Activated CD8-positive, alpha-beta T cell treated with anti-CD3 and anti-CD28 coated beads for 36 hours (primary cell): ENCODE measurements around the gene EIF2S3B. TPM values are rescaled to one million over a fixed set of nuclear protein-coding genes. Genes with fewer than 3 reads are reported as not detected.

Experiments used
- ATAC-seq: fragments of 200-7000 bp; cut with Tn5 transposase; one replicate; pipeline ENCODE4 v1.10.0; 2021; ENCODE audit warnings: mild to moderate bottlenecking, moderate library complexity
- CTCF ChIA-PET: fragments of 350-600 bp; sonication (Branson Sonifier 250); formaldehyde crosslinking; loops from one replicate; lab custom pipeline; 2021; ENCODE audit warnings: antibody characterized with exemption; lab: Charles Lee
- POLR2A ChIA-PET: fragments of 350-600 bp; sonication (Branson Sonifier 250); formaldehyde crosslinking; loops from one replicate; lab custom pipeline; 2021; ENCODE audit warnings: antibody characterized with exemption; lab: Charles Lee
- DNase-seq: peaks from one replicate; pipeline ENCODE4 v3.0.0-alpha.2; 2020
- H3K27ac Mint-ChIP-seq: one replicate; pipeline ENCODE4 v1.8.0; 2021; ENCODE audit warnings: mild to moderate bottlenecking, mixed read lengths
- H3K27me3 Mint-ChIP-seq: one replicate; pipeline ENCODE4 v1.8.0; 2021; ENCODE audit warnings: mixed read lengths
- H3K36me3 Mint-ChIP-seq: one replicate; pipeline ENCODE4 v1.8.0; 2021; ENCODE audit warnings: low read depth, mixed read lengths
- H3K4me1 Mint-ChIP-seq: one replicate; pipeline ENCODE4 v1.8.0; 2021; ENCODE audit warnings: low read depth, mixed read lengths
- H3K4me3 Mint-ChIP-seq: one replicate; pipeline ENCODE4 v1.8.0; 2021; ENCODE audit warnings: mild to moderate bottlenecking, moderate library complexity, mixed read lengths
- H3K9me3 Mint-ChIP-seq: one replicate; pipeline ENCODE4 v1.8.0; 2021; ENCODE audit warnings: mixed read lengths
- intact Hi-C: fragments of 100-400 bp; cut with micrococcal nuclease; formaldehyde crosslinking; loops from one replicate; pipeline ENCODE4 v1.10.0; 2022
- total RNA-seq, 2 experiments: library from RNA; stranded (reverse); gene quantifications; one replicate each; pipeline ENCODE4 v1.2.3, GENCODE V29; 2021
- TF ChIP-seq, protein P1 (sequence below): fragments of 200-600 bp; IDR thresholded peaks from one replicate; pipeline ENCODE4 v1.8.0; 2022; ENCODE audit warnings: antibody characterized with exemption, mild to moderate bottlenecking

Gene EIF2S3B
- total RNA-seq, 2 experiments from 2014 or later, result 3.3 to 3.8 TPM

GRCh38 chr12:10553148-10553547 lies 47.5 kb downstream of the EIF2S3B start:
- peak overlapping the region; percentile 99 for H3K27ac Mint-ChIP-seq

DNA sequence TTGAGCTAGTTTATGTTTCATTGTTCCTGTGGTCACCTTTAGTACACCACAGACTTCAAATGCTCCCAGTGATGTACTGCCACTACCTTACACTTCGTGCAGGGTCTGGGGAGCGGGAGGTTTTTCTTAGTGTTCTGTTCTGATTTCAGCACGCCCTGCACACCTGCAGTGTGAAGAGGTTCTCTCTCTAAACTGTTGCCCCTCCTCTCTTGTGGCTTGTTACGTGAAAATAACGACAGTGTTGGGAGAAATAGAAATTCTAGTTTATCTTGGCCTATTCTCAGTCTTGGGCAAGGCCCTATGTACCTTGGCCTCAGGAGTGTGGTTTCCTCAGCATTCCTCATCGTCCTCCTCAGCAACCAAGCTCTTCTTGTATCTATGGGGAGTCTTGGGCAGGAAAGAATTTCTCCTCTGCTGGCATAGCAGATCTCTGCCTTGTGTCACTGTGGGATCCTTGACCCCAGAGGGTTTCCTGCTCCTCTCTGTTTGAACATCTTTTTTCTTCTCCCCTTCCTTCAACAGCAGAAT lies 48.6 kb downstream of the EIF2S3B start:
- Mint-ChIP-seq H3K4me3 (peak overlapping the region; percentile 86), H3K27me3 (no peaks in the 10 kb centered on the region), H3K4me1 (peaks cover 51% of the 10 kb centered on the region), H3K36me3 (peaks cover 67% of the 10 kb centered on the region), H3K9me3 (peaks cover 15% of the 10 kb centered on the region), H3K27ac (peak overlapping the region; percentile 99)
- TF ChIP-seq, protein P1, sequence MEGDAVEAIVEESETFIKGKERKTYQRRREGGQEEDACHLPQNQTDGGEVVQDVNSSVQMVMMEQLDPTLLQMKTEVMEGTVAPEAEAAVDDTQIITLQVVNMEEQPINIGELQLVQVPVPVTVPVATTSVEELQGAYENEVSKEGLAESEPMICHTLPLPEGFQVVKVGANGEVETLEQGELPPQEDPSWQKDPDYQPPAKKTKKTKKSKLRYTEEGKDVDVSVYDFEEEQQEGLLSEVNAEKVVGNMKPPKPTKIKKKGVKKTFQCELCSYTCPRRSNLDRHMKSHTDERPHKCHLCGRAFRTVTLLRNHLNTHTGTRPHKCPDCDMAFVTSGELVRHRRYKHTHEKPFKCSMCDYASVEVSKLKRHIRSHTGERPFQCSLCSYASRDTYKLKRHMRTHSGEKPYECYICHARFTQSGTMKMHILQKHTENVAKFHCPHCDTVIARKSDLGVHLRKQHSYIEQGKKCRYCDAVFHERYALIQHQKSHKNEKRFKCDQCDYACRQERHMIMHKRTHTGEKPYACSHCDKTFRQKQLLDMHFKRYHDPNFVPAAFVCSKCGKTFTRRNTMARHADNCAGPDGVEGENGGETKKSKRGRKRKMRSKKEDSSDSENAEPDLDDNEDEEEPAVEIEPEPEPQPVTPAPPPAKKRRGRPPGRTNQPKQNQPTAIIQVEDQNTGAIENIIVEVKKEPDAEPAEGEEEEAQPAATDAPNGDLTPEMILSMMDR, result no peak
- POLR2A ChIA-PET, result interaction anchor here (0.6 to 3.5 kb wide), 36 partner anchors 12 to 906 kb away, joined by 3 to 139 read pairs (median 6); partner anchors contain the start of genes CD69, CLEC2B, CLEC2D and GABARAPL1
- ATAC-seq (peak; percentile 38), DNase-seq (peak; percentile 68)
- intact Hi-C loops, result loop anchor here (5.0 to 10.0 kb wide), 2 partner anchors 189 to 887 kb away; partner anchors contain the start of gene CLEC2D
- CTCF ChIA-PET, result interaction anchor here (0.6 to 2.6 kb wide), 7 partner anchors 11 to 318 kb away, joined by 3 to 10 read pairs (median 3); no protein-coding TSS in a partner anchor

More at GRCh38 chr12:10553148-10553547, 47.5 kb downstream of the EIF2S3B start:
- ChIA-PET POLR2A (interaction anchor here (0.9 to 3.5 kb wide), 8 partner anchors 10 to 884 kb away, joined by 3 to 139 read pairs (median 18); no protein-coding TSS in a partner anchor), CTCF (interaction anchor here (2.6 kb wide), 1 partner anchor 10 kb away, joined by 10 read pairs; no protein-coding TSS in a partner anchor)
- Mint-ChIP-seq H3K27me3 (no peaks in the 10 kb centered on the region), H3K4me3 (peak overlapping the region; percentile 86), H3K9me3 (peaks cover 15% of the 10 kb centered on the region), H3K4me1 (peaks cover 46% of the 10 kb centered on the region), H3K36me3 (peaks cover 58% of the 10 kb centered on the region)
- TF ChIP-seq, protein P1, result no peak
- ATAC-seq, result peak; percentile 84
- peak; percentile 59 for DNase-seq
- intact Hi-C loops, result loop anchor here (2.0 to 10.0 kb wide), 3 partner anchors 60 to 886 kb away; partner anchors contain the start of genes CLEC2D and MAGOHB

DNA sequence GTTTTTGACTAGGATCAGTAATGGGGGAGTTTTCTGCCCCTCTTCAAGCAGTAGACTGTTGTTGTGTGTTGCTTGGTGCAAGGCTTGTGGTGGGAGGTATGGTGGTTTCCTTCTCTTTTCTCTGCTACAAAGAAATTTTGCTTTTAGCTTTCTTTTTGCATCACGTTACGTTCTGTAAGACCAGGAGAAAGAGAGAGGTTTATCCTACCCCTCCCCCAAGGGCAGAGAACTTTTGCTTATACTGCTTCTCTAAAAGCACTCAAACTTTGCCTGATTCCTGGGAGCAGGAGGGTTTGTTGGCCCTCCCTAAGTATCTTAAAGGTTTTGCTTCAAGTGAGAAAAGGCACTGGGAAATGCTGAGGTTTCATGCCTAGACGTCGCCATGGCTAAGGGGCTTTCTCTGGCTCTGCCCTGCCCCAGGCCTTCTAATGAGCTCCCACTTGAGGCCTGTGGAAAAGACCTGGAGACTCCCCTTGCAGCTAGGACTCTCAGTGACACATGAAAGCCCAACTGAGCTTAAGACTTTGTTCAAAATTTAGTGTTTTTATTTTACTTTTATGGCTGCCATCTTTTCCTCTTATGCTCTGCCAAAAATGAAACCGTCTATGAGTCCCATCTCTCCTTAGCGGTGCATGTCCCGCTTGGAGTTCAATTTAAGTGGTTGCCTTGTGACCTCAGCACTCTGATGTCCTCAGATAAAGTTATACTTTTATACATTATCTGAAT lies 49.2 kb downstream of the EIF2S3B start:
- H3K27ac Mint-ChIP-seq, result peak overlapping the region; percentile 99
- peaks cover 71% of the 10 kb centered on the region for H3K36me3 Mint-ChIP-seq
- CTCF ChIA-PET, result interaction anchor here (0.6 to 2.6 kb wide), 7 partner anchors 12 to 319 kb away, joined by 3 to 10 read pairs (median 3); no protein-coding TSS in a partner anchor

DNA sequence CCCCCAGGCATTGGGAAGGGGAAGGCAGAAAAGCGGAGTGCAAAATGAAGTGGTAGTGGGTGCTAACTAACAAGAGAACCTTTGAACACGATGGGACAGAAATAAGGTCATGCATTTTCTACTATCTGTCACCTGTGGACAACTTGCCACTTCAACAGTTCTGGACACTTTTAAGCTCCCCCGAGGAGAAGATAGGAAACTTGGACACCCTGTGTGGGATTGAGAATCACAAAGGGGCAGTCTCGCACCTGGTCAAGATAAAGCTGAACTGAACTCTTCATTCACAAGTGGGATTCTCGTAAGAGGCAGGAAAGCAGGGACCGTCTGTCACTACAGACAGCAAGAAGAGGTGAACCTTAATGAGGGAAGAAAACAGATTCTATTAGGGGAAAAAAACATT lies 51.6 kb downstream of the EIF2S3B start:
- Mint-ChIP-seq H3K9me3 (peaks cover 9% of the 10 kb centered on the region), H3K27me3 (no peaks in the 10 kb centered on the region), H3K4me3 (peak overlapping the region; percentile 86), H3K4me1 (peaks cover 57% of the 10 kb centered on the region), H3K27ac (peak overlapping the region; percentile 95), H3K36me3 (peaks cover 74% of the 10 kb centered on the region)
- intact Hi-C loops, result loop anchor here (5.0 to 10.0 kb wide), 3 partner anchors 60 to 193 kb away; partner anchors contain the start of gene KLRK1
- CTCF ChIA-PET, result interaction anchor here (1.3 to 2.4 kb wide), 4 partner anchors 10 to 192 kb away, joined by 3 to 18 read pairs (median 6); no protein-coding TSS in a partner anchor
- no peak for ATAC-seq
- POLR2A ChIA-PET, result interaction anchor here (0.7 to 4.0 kb wide), 14 partner anchors 12 to 888 kb away, joined by 3 to 73 read pairs (median 3); partner anchors contain the start of gene CLEC2D
- DNase-seq, result no peak
- TF ChIP-seq, protein P1, result no peak

More for the DNA sequence above, 49.2 kb downstream of the EIF2S3B start:
- peaks cover 49% of the 10 kb centered on the region for H3K4me1 Mint-ChIP-seq
- intact Hi-C loops, result loop anchor here (5.0 to 10.0 kb wide), 4 partner anchors 58 to 888 kb away; partner anchors contain the start of genes CLEC2D and KLRK1
- POLR2A ChIA-PET, result interaction anchor here (0.6 to 3.5 kb wide), 32 partner anchors 8 to 906 kb away, joined by 3 to 139 read pairs (median 7); partner anchors contain the start of genes CD69, CLEC2B, CLEC2D and GABARAPL1
- peaks cover 13% of the 10 kb centered on the region for H3K9me3 Mint-ChIP-seq
- peak overlapping the region; percentile 86 for H3K4me3 Mint-ChIP-seq
- ATAC-seq, result peak; percentile 14
- TF ChIP-seq, protein P1, result no peak
- no peaks in the 10 kb centered on the region for H3K27me3 Mint-ChIP-seq
- peak; percentile 60 for DNase-seq
